ENCODE measurements around the gene SEMA6B. TPM values are rescaled to one million over a fixed set of nuclear protein-coding genes. Genes with fewer than 3 reads are reported as not detected.
A peak's percentile ranks its signal among the peaks of the same experiment; 100 is the strongest.

Gene SEMA6B
- total and polyA plus RNA-seq, 3 donors from 2014 or later, result 3.5 to 5.0 (median 4.2) TPM

GRCh38 chr19:4501691-4502090, 57.8 kb downstream of the SEMA6B start:
- Histone ChIP-seq H3K36me3 (ENCODE audit: low read depth, missing control alignments) (no peaks in the 10 kb centered on the region), H3K27me3 (no peaks in the 10 kb centered on the region), H3K4me1 (peaks cover 21% of the 10 kb centered on the region), H3K27ac (peak overlapping the region; percentile 44 to 50), H3K4me3 (no peak overlapping the region), H3K9me3 (no peaks in the 10 kb centered on the region)
- 68 to 76% methylated on average over 22 to 25 of the region's 25 CpGs for WGBS, 2 donors
- intact Hi-C loops (cut with DNase I; ENCODE audit: low total_unique reads), result no loop called here
- no peak for DNase-seq
- TF ChIP-seq, protein P1, sequence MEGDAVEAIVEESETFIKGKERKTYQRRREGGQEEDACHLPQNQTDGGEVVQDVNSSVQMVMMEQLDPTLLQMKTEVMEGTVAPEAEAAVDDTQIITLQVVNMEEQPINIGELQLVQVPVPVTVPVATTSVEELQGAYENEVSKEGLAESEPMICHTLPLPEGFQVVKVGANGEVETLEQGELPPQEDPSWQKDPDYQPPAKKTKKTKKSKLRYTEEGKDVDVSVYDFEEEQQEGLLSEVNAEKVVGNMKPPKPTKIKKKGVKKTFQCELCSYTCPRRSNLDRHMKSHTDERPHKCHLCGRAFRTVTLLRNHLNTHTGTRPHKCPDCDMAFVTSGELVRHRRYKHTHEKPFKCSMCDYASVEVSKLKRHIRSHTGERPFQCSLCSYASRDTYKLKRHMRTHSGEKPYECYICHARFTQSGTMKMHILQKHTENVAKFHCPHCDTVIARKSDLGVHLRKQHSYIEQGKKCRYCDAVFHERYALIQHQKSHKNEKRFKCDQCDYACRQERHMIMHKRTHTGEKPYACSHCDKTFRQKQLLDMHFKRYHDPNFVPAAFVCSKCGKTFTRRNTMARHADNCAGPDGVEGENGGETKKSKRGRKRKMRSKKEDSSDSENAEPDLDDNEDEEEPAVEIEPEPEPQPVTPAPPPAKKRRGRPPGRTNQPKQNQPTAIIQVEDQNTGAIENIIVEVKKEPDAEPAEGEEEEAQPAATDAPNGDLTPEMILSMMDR (IDR thresholded peaks at IDR 0.05), result no peak
- TF ChIP-seq POLR2A (IDR thresholded peaks at IDR 0.05), result no peak

DNA sequence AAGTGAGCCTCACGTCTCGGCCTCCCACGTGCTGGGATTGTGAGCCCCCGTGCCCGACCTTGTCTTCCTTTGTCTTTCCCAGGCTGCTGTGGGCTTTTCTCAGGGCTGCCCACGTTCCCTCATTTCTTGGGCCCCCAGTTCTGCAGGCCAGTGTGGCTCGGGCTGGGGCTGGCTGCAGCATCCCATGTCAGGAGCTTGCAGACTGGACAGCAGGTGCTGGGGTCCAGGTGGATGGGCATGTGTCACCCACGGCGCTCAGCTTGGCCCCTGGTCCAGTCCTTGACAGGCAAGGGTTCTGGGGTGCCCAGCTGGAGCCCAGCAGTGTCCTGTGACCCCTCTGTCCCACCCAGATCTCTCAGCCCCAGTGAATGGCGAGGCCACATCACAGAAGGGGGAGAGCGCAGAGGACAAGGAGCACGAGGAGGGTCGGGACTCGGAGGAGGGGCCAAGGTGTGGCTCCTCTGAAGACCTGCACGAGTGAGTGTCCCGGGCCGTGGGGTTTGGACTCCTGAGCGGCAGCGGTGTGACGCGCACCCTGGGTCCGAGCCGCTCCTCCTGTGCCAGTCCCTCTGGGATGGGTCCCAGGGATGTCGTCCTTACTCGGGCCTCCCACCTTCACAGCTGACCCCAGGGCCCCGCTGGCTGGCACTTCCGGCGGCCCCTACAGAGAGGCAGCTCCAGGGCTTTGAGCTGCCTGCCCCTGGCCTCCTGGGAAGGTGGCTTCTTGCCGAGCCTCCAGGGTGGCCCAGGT, 58.5 kb downstream of the SEMA6B start:
- intact Hi-C loops (cut with DNase I; ENCODE audit: low total_unique reads), result no loop called here
- Histone ChIP-seq H3K9me3 (no peaks in the 10 kb centered on the region), H3K4me3 (no peak overlapping the region), H3K27me3 (no peaks in the 10 kb centered on the region), H3K36me3 (ENCODE audit: low read depth, missing control alignments) (no peaks in the 10 kb centered on the region), H3K4me1 (peaks cover 21% of the 10 kb centered on the region), H3K27ac (peak overlapping the region; percentile 44 to 50)
- no peak for TF ChIP-seq POLR2A (IDR thresholded peaks at IDR 0.05)
- TF ChIP-seq, protein P1 (IDR thresholded peaks at IDR 0.05), result no peak
- DNase-seq, result no peak
- 87 to 92% methylated on average over 14 to 24 of the region's 29 CpGs for WGBS, 2 donors

GRCh38 chr19:4499855-4500254, 59.6 kb downstream of the SEMA6B start:
- H3K27me3 ChIP-seq, result no peaks in the 10 kb centered on the region
- intact Hi-C loops (cut with DNase I; ENCODE audit: low total_unique reads), result no loop called here
- no peak for DNase-seq
- TF ChIP-seq POLR2A (IDR thresholded peaks at IDR 0.05), result no peak
- TF ChIP-seq, protein P1 (IDR thresholded peaks at IDR 0.05), result no peak
- no peaks in the 10 kb centered on the region for H3K9me3 ChIP-seq
- H3K4me3 ChIP-seq, result no peak overlapping the region
- no peak overlapping the region for H3K27ac ChIP-seq
- H3K36me3 ChIP-seq (ENCODE audit: low read depth, missing control alignments), result no peaks in the 10 kb centered on the region
- 88 to 97% methylated on average over 9 to 14 of the region's 15 CpGs for WGBS, 2 donors
- peaks cover 21% of the 10 kb centered on the region for H3K4me1 ChIP-seq

DNA sequence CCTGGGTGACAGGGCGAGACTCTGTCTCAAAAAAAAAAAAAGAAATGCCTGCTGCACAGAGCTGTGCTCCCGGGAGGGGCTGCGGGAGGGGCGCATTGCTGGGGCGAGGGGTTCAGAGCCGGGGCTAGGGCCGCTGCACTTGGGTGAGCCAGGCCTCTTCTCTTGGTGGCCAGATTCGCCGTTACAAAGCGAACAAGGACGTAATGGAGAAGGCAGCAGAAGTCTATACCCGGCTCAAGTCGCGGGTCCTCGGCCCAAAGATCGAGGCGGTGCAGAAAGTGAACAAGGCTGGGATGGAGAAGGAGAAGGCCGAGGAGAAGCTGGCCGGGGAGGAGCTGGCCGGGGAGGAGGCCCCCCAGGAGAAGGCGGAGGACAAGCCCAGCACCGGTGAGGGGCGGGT, 60.2 kb downstream of the SEMA6B start:
- TF ChIP-seq, protein P1 (IDR thresholded peaks at IDR 0.05), result no peak
- TF ChIP-seq POLR2A (IDR thresholded peaks at IDR 0.05), result no peak
- intact Hi-C loops (cut with DNase I; ENCODE audit: low total_unique reads), result no loop called here
- peaks cover 17% of the 10 kb centered on the region for H3K4me1 ChIP-seq
- no peak for DNase-seq
- no peaks in the 10 kb centered on the region for H3K36me3 ChIP-seq (ENCODE audit: low read depth, missing control alignments)
- no peak overlapping the region for H3K4me3 ChIP-seq
- H3K9me3 ChIP-seq, result no peaks in the 10 kb centered on the region
- no peaks in the 10 kb centered on the region for H3K27me3 ChIP-seq
- H3K27ac ChIP-seq, result no peak overlapping the region
- WGBS, 2 donors, result 95 to 97% methylated on average over 21 to 23 of the region's 23 CpGs

DNA sequence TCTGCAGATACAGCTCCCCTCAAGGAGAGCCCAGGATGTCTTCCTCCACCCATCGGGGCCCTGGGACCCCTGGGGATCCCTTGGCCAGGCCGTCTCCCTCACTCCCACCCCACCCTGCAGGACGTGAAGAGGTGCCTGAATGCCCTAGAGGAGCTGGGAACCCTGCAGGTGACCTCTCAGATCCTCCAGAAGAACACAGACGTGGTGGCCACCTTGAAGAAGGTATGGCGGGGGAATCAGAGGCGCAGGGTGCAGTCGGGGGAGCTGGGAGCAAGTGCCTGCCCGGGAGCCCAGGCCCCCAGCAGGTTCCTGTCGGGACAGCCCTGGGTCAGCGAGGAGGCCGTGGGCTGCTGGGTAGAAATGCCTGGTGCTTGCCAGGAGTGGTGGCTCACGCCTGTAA, 60.8 kb downstream of the SEMA6B start:
- H3K27ac ChIP-seq, result no peak overlapping the region
- 94% methylated on average over 9 to 12 of the region's 12 CpGs for WGBS, 2 donors
- H3K9me3 ChIP-seq, result no peaks in the 10 kb centered on the region
- peaks cover 11% of the 10 kb centered on the region for H3K4me1 ChIP-seq
- H3K27me3 ChIP-seq, result no peaks in the 10 kb centered on the region
- intact Hi-C loops (cut with DNase I; ENCODE audit: low total_unique reads), result no loop called here
- no peaks in the 10 kb centered on the region for H3K36me3 ChIP-seq (ENCODE audit: low read depth, missing control alignments)
- DNase-seq, result no peak
- no peak for TF ChIP-seq POLR2A (IDR thresholded peaks at IDR 0.05)
- TF ChIP-seq, protein P1 (IDR thresholded peaks at IDR 0.05), result no peak
- no peak overlapping the region for H3K4me3 ChIP-seq
